ENCODE measurements around the gene TPST1. TPM values are rescaled to one million over a fixed set of nuclear protein-coding genes. Genes with fewer than 3 reads are reported as not detected.

The TPST1 gene
- total RNA-seq, 1 donor = 59.7 TPM

- H3K4me3 ChIP-seq (ENCODE audit: low read depth, low read length) = no peak overlapping the region
- no peak for TF ChIP-seq CTCF (IDR thresholded peaks at IDR 0.05; ENCODE audit: insufficient read depth, low read length)
These were observed 76.8 kb downstream of the TPST1 start for GRCh38 chr7:66281678-66282590.

GRCh38 chr7:66282591-66282935 lies 77.4 kb downstream of the TPST1 start:
- no peak overlapping the region for H3K4me3 ChIP-seq (ENCODE audit: low read depth, low read length)
- DNase-seq (ENCODE audit: low read depth) = no peak
- no peak for TF ChIP-seq CTCF (IDR thresholded peaks at IDR 0.05; ENCODE audit: insufficient read depth, low read length)

More at GRCh38 chr7:66281678-66282590, 76.8 kb downstream of the TPST1 start:
- peak; percentile 96 for DNase-seq (ENCODE audit: low read depth)

GRCh38 chr7:66283003-66283920 lies 78.1 kb downstream of the TPST1 start:
- DNase-seq (ENCODE audit: low read depth) = peak; percentile 77
- no peak overlapping the region for H3K4me3 ChIP-seq (ENCODE audit: low read depth, low read length)
- no peak for TF ChIP-seq CTCF (IDR thresholded peaks at IDR 0.05; ENCODE audit: insufficient read depth, low read length)

GRCh38 chr7:66296001-66296521 lies 90.9 kb downstream of the TPST1 start:
- TF ChIP-seq CTCF (IDR thresholded peaks at IDR 0.05; ENCODE audit: insufficient read depth, low read length) = no peak
- H3K4me3 ChIP-seq (ENCODE audit: low read depth, low read length) = no peak overlapping the region
- DNase-seq (ENCODE audit: low read depth) = peak; percentile 73

- no peak for TF ChIP-seq CTCF (IDR thresholded peaks at IDR 0.05; ENCODE audit: insufficient read depth, low read length)
- no peak overlapping the region for H3K4me3 ChIP-seq (ENCODE audit: low read depth, low read length)
- DNase-seq (ENCODE audit: low read depth) = peak; percentile 68
These were observed 91.4 kb downstream of the TPST1 start for GRCh38 chr7:66296557-66296956.

GRCh38 chr7:66297579-66297978 lies 92.4 kb downstream of the TPST1 start:
- no peak for DNase-seq (ENCODE audit: low read depth)
- TF ChIP-seq CTCF (IDR thresholded peaks at IDR 0.05; ENCODE audit: insufficient read depth, low read length) = no peak
- no peak overlapping the region for H3K4me3 ChIP-seq (ENCODE audit: low read depth, low read length)
